K562 (cell line): ENCODE measurements around the gene CREB3L2. TPM values are rescaled to one million over a fixed set of nuclear protein-coding genes. Genes with fewer than 3 reads are reported as not detected.

Experiments
- ATAC-seq: fragments of 200-7000 bp; cut with Tn5 transposase; 3 replicates; pipeline ENCODE4 v1.9.1; 2020; ENCODE audit warnings: moderate library complexity
- BruUV-seq: library from RNA; stranded (reverse); fragments of 400-500 nt; replicated peaks from 2 replicates; lab custom pipeline; 2021; lab: Mats Ljungman, UMichigan
- CTCF ChIA-PET: fragments of 300-600 bp; formaldehyde crosslinking; extraction: SDS; loops from one replicate; lab custom pipeline; 2021; ENCODE audit warnings: low intra/inter-chr PET ratio; lab: Yijun Ruan, JAX
- POLR2A ChIA-PET: fragments of 300-600, 350-650 bp; sonication (Branson Sonifier 250); formaldehyde crosslinking; extraction: SDS; loops from one replicate; lab custom pipeline; 2021; ENCODE audit warnings: antibody characterized with exemption, inconsistent platforms; lab: Yijun Ruan, JAX
- DNase-seq, 4 experiments: peaks; one replicate each; pipeline versions ENCODE4 v3.0.0 to v3.0.0-alpha.2; 2011 to 2018; ENCODE audit warnings: low spot score in 3 of 4, mixed read lengths in 3 of 4; ENCODE audit errors: extremely low read depth in 1 of 4
- FAIRE-seq: peaks from 2 replicates; lab custom pipeline; 2011; peaks lifted over from hg19 to GRCh38; lab: Jason Lieb, UNC
- H2AFZ ChIP-seq: 2 replicates; pipeline ENCODE4 v1.6.0; 2011; ENCODE audit warnings: low read depth, low read length, control low read depth, inconsistent platforms
- H3K27ac ChIP-seq: fragments of 200-600 bp; 3 replicates; pipeline ENCODE4 v1.8.0; 2011; ENCODE audit warnings: low read depth, mild to moderate bottlenecking, control low read depth, inconsistent platforms, low read length, moderate library complexity, mixed read lengths; ENCODE audit errors: extremely low read depth
- H3K27me3 ChIP-seq, 2 experiments: fragments of 300-600 bp in 1 of 2; 2 replicates in 1 of 2; 3 replicates in 1 of 2; pipeline versions ENCODE4 v1.6.0 to v1.8.0; 2011; ENCODE audit warnings: inconsistent platforms in 2 of 2, low read length in 2 of 2, mild to moderate bottlenecking in 1 of 2, mixed read lengths in 1 of 2, moderate library complexity in 1 of 2; ENCODE audit not compliant: control insufficient read depth in 2 of 2, insufficient read depth in 2 of 2
- H3K36me3 ChIP-seq: fragments of 300-600 bp; 3 replicates; pipeline ENCODE4 v1.8.0; 2011; ENCODE audit warnings: mild to moderate bottlenecking, low read length, inconsistent platforms; ENCODE audit not compliant: control insufficient read depth, insufficient read depth
- H3K4me1 ChIP-seq, 2 experiments: fragments of 200-600 bp in 1 of 2; replicated peaks in 1 of 2; 2 replicates in 1 of 2; 3 replicates in 1 of 2; pipeline versions ENCODE4 v1.5.1 to v1.8.0; 2011; ENCODE audit warnings: inconsistent platforms in 2 of 2, low read length in 2 of 2, mild to moderate bottlenecking in 1 of 2, mixed read lengths in 1 of 2, moderate library complexity in 1 of 2; ENCODE audit not compliant: control insufficient read depth in 2 of 2, insufficient read depth in 2 of 2
- H3K4me2 ChIP-seq: 2 replicates; pipeline ENCODE4 v1.6.1; 2011; ENCODE audit warnings: low read length, control low read depth, inconsistent platforms, mixed read lengths; ENCODE audit not compliant: insufficient read depth
- H3K4me3 ChIP-seq: fragments of 200-600 bp; sonication (generic), shearing (Covaris generic); 2 replicates; pipeline ENCODE4 v1.5.1; 2016; ENCODE audit warnings: control low read depth, inconsistent platforms
- H3K79me2 ChIP-seq: fragments of 200-600 bp; 3 replicates; pipeline ENCODE4 v1.8.0; 2011; ENCODE audit warnings: low read length, inconsistent platforms; ENCODE audit not compliant: control insufficient read depth, insufficient read depth
- H3K9ac ChIP-seq, 2 experiments: 2 replicates each; pipeline versions ENCODE4 v1.6.0 to v1.6.1; 2011; ENCODE audit warnings: low read depth in 2 of 2, low read length in 2 of 2, control low read depth in 1 of 2, inconsistent platforms in 1 of 2, mild to moderate bottlenecking in 1 of 2, mixed read lengths in 1 of 2; ENCODE audit not compliant: insufficient read depth in 1 of 2
- H3K9me1 ChIP-seq: one replicate; pipeline ENCODE4 v1.6.0; 2011; ENCODE audit warnings: inconsistent platforms, mild to moderate bottlenecking, low read length, moderate library complexity; ENCODE audit not compliant: control insufficient read depth, insufficient read depth
- H3K9me3 ChIP-seq: replicated peaks from 2 replicates; pipeline ENCODE4 v1.5.1; 2011; ENCODE audit warnings: low read depth, low read length, inconsistent platforms; ENCODE audit not compliant: control insufficient read depth, insufficient read depth
- H4K20me1 ChIP-seq: replicated peaks from 2 replicates; pipeline ENCODE4 v1.6.1; 2011; ENCODE audit warnings: low read length, inconsistent platforms, mixed read lengths; ENCODE audit not compliant: control insufficient read depth, insufficient read depth
- MXI1 ChIP-seq: IDR thresholded peaks from 2 replicates; pipeline ENCODE4 v1.6.1; 2011; ENCODE audit warnings: low read depth, mild to moderate bottlenecking, improper control_type of control experiment, low read length
- POLR3A ChIP-seq: IDR thresholded peaks from 2 replicates; pipeline ENCODE4 v1.6.1; 2011; ENCODE audit warnings: borderline replicate concordance, mild to moderate bottlenecking, moderate library complexity; ENCODE audit not compliant: insufficient read length, insufficient read depth; ENCODE audit errors: extremely low read depth
- SMAD3 ChIP-seq: fragments of 450-650 bp; formaldehyde crosslinking; conservative IDR thresholded peaks from 2 replicates; pipeline ENCODE4 v1.4.0; 2020; ENCODE audit warnings: mild to moderate bottlenecking
- SRF ChIP-seq, 2 experiments: fragments of 250-450, 450-650 bp in 1 of 2; sonication (Bioruptor Pico) in 1 of 2; sonication (generic) in 1 of 2; formaldehyde crosslinking; IDR thresholded peaks; 2 replicates each; pipeline versions ENCODE4 v1.5.0 to v1.5.1; 2020 to 2022; ENCODE audit warnings: mild to moderate bottlenecking in 1 of 2, missing genetic modification reagents in 1 of 2
- TARDBP ChIP-seq: fragments of 450-650 bp; IDR thresholded peaks from 2 replicates; pipeline ENCODE4 v1.6.1; 2016
- XRCC4 ChIP-seq: IDR thresholded peaks from one replicate; pipeline ENCODE4 v1.6.1; 2011; ENCODE audit not compliant: insufficient read depth, insufficient read length; ENCODE audit errors: extremely low read depth
- ZNF217 ChIP-seq: sonication (generic); formaldehyde crosslinking; IDR thresholded peaks from 2 replicates; pipeline ENCODE4 v1.8.0; 2022; ENCODE audit warnings: mild to moderate bottlenecking, missing genetic modification reagents
- ZNF311 ChIP-seq: fragments of 250-450 bp; sonication (Bioruptor Pico); IDR thresholded peaks from 2 replicates; pipeline ENCODE4 v1.4.0; 2020; ENCODE audit warnings: mild to moderate bottlenecking, moderate library complexity
- WGBS: fragments of 100-300 bp; shearing (Covaris generic); methylation state at CpG from one replicate; pipeline ENCODE4 v1.1.6; 2016; ENCODE audit warnings: low coverage, mixed read lengths; ENCODE audit not compliant: insufficient coverage; ENCODE audit errors: missing lambda C conversion rate; 5-methylcytosine and 5-hydroxymethylcytosine counted together
- in situ Hi-C: fragments of 300-500 bp; cut with MboI; formaldehyde crosslinking; loops from 4 replicates; pipeline ENCODE4 v1.15.0; 2018; ENCODE audit warnings: inconsistent platforms, mixed read lengths
- intact Hi-C: fragments of 100-400 bp; cut with micrococcal nuclease; formaldehyde crosslinking; loops from 2 replicates; pipeline ENCODE4 v1.14.2; 2022
- polyA plus RNA-seq, 8 experiments: library from polyadenylated mRNA; depleted of rRNA in 4 of 8; stranded (reverse) in 5 of 8; unstranded in 3 of 8; fragments of >200 nt; fragmentation: Nextera tagmentation in 2 of 8; fragmentation: Illumina TruSeq in 1 of 8; extraction: Ambion mirVana in 2 of 8; extraction: Trizol in 1 of 8; gene quantifications; 2 replicates each; pipeline versions ENCODE4 v1.2.1 to v1.2.3, GENCODE V29; 2011 to 2014; ENCODE audit warnings: inconsistent platforms in 1 of 8, missing spikeins in 1 of 8
- total RNA-seq, 7 experiments: library from RNA; depleted of rRNA in 6 of 7; stranded (reverse); fragments of >200 nt in 6 of 7; fragmentation: Illumina TruSeq in 2 of 7; extraction: Trizol in 2 of 7; gene quantifications; 2 replicates each; pipeline versions ENCODE4 v1.2.1 to v1.2.3, GENCODE V29; 2011 to 2021; ENCODE audit warnings: low replicate concordance in 1 of 7
- TF ChIP-seq, protein P1 (sequence below), 2 experiments: fragments of 450-650 bp in 1 of 2; sonication (generic) in 1 of 2; formaldehyde crosslinking; conservative IDR thresholded peaks; 2 replicates each; pipeline versions ENCODE4 v1.4.0 to v1.8.1; 2020 to 2022; ENCODE audit warnings: mild to moderate bottlenecking in 1 of 2, missing genetic modification reagents in 1 of 2
- TF ChIP-seq, protein P2 (sequence below), 3 experiments: IDR thresholded peaks in 2 of 3; conservative IDR thresholded peaks in 1 of 3; 2 replicates each; pipeline ENCODE4 v1.5.1; 2011 to 2012; ENCODE audit warnings: low read length in 3 of 3, mild to moderate bottlenecking in 3 of 3, control low read depth in 2 of 3, improper control_type of control experiment in 1 of 3, inconsistent platforms in 1 of 3, low read depth in 1 of 3, mixed read lengths in 1 of 3, moderate library complexity in 1 of 3; ENCODE audit not compliant: insufficient read depth in 2 of 3

CREB3L2 gene
- total and polyA plus RNA-seq, 9 of the 15 experiments (the other 6 are each of a cell fraction or from before 2014, with no cell fraction given), result 7.1 to 45.6 (median 15.8) TPM

DNA sequence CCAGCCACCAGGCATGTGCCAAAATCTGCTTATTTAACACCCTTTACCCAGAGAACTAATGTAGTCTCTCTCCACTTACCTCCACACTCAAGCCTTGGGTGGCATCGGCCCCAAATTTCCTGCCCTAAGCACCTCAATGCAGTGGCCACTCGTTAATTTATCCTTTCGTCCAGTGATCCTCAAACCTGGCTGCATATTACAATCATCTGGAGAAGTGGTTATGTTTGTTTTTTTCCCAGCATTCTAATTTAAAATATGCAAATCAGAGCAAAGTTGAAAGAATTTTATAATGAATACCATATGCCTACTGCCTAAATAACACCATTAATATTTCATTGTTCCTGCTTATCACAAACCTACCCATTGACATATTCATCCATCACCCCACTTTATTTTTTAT lies 25.7 kb downstream of the CREB3L2 start:
- Histone ChIP-seq H3K79me2 (peaks cover 74% of the 10 kb centered on the region), H3K9ac (no peak overlapping the region), H3K27ac (no peak overlapping the region), H3K9me1 (no peaks in the 10 kb centered on the region), H3K9me3 (no peaks in the 10 kb centered on the region), H3K27me3 (no peaks in the 10 kb centered on the region), H3K4me3 (no peak overlapping the region), H3K4me2 (no peak overlapping the region), H4K20me1 (peaks cover 12% of the 10 kb centered on the region), H3K36me3 (peaks cover 3% of the 10 kb centered on the region), H3K4me1 (peaks cover 16 to 36% of the 10 kb centered on the region in 2 experiments), H2AFZ (no peak overlapping the region)
- intact Hi-C loops (no loop called here), in situ Hi-C loops (no loop called here)
- ChIA-PET CTCF (interaction anchor here (0.6 kb wide), 1 partner anchor 19 kb away, joined by 3 read pairs; no protein-coding TSS in a partner anchor), POLR2A (interaction anchor here (0.5 to 1.5 kb wide), 6 partner anchors 10 to 385 kb away, joined by 3 to 6 read pairs (median 4); no protein-coding TSS in a partner anchor)
- ATAC-seq (no peak), DNase-seq (no peak), FAIRE-seq (no peak)
- WGBS, result 87% methylated on average over 3 of the region's 3 CpGs
- TF ChIP-seq SMAD3 (CRISPR knock-in tag) (no peak), POLR3A (no peak), SRF (CRISPR knock-in tag; IDR thresholded peaks at IDR 0.05) (no peak), ZNF217 (CRISPR knock-in tag) (no peak), XRCC4 (no peak), MXI1 (no peak), ZNF311 (CRISPR knock-in tag) (no peak), TARDBP (no peak)
- TF ChIP-seq, protein P1, sequence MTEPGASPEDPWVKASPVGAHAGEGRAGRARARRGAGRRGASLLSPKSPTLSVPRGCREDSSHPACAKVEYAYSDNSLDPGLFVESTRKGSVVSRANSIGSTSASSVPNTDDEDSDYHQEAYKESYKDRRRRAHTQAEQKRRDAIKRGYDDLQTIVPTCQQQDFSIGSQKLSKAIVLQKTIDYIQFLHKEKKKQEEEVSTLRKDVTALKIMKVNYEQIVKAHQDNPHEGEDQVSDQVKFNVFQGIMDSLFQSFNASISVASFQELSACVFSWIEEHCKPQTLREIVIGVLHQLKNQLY (CRISPR knock-in tag; conservative IDR thresholded peaks at IDR 0.05), result no peak
- TF ChIP-seq, protein P2, sequence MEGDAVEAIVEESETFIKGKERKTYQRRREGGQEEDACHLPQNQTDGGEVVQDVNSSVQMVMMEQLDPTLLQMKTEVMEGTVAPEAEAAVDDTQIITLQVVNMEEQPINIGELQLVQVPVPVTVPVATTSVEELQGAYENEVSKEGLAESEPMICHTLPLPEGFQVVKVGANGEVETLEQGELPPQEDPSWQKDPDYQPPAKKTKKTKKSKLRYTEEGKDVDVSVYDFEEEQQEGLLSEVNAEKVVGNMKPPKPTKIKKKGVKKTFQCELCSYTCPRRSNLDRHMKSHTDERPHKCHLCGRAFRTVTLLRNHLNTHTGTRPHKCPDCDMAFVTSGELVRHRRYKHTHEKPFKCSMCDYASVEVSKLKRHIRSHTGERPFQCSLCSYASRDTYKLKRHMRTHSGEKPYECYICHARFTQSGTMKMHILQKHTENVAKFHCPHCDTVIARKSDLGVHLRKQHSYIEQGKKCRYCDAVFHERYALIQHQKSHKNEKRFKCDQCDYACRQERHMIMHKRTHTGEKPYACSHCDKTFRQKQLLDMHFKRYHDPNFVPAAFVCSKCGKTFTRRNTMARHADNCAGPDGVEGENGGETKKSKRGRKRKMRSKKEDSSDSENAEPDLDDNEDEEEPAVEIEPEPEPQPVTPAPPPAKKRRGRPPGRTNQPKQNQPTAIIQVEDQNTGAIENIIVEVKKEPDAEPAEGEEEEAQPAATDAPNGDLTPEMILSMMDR (IDR thresholded peaks at IDR 0.05 in 2 of 3, conservative IDR thresholded peaks at IDR 0.05 in 1 of 3; ENCODE audit: insufficient read depth in 2 of 3, low read depth in 1 of 3, low read length in 3 of 3), result no peak
- BruUV-seq, result no TSS peak
